IMR-90 (cell line): ENCODE measurements around the gene C10orf67. TPM values are rescaled to one million over a fixed set of nuclear protein-coding genes. Genes with fewer than 3 reads are reported as not detected.
A peak's percentile ranks its signal among the peaks of the same experiment; 100 is the strongest.

Experiments used
- ATAC-seq: fragments of 200-7000 bp; cut with Tn5 transposase; 2 replicates; pipeline ENCODE4 v1.9.1; 2020; ENCODE audit warnings: low read depth, mild to moderate bottlenecking, moderate library complexity
- BruUV-seq: library from RNA; stranded (reverse); fragments of 400-500 nt; replicated peaks from 2 replicates; lab custom pipeline; 2021; lab: Mats Ljungman, UMichigan
- CTCF ChIA-PET: fragments of 300-600 bp; formaldehyde crosslinking; extraction: SDS; loops from one replicate; lab custom pipeline; 2021; ENCODE audit warnings: antibody characterized with exemption; lab: Yijun Ruan, JAX
- POLR2A ChIA-PET: fragments of 300-600 bp; sonication (Branson Sonifier 250); formaldehyde crosslinking; loops from one replicate; lab custom pipeline; 2022; ENCODE audit warnings: antibody characterized with exemption; ENCODE audit not compliant: unreplicated experiment; lab: Charles Lee
- DNase-seq: peaks from one replicate; pipeline ENCODE4 v3.0.0; 2013
- H2AFZ ChIP-seq: replicated peaks from 2 replicates; pipeline ENCODE3; 2013; ENCODE audit warnings: low read length, mild to moderate bottlenecking; ENCODE audit not compliant: poor library complexity
- H2AK5ac ChIP-seq: 2 replicates; pipeline ENCODE4 v1.6.1; 2013; ENCODE audit warnings: low read depth, low read length, inconsistent platforms
- H2AK9ac ChIP-seq: replicated peaks from 2 replicates; pipeline ENCODE3; 2013; ENCODE audit warnings: mild to moderate bottlenecking, low read depth, low read length, moderate library complexity; ENCODE audit not compliant: poor library complexity
- H2BK120ac ChIP-seq: 2 replicates; pipeline ENCODE4 v1.6.1; 2013; ENCODE audit warnings: low read depth, low read length, inconsistent platforms
- H2BK15ac ChIP-seq: 3 replicates; pipeline ENCODE4 v1.6.1; 2013; ENCODE audit warnings: low read depth, low read length, inconsistent platforms
- H2BK20ac ChIP-seq: 2 replicates; pipeline ENCODE4 v1.6.1; 2013; ENCODE audit warnings: low read depth, mild to moderate bottlenecking, inconsistent platforms, low read length, moderate library complexity
- H2BK5ac ChIP-seq: 2 replicates; pipeline ENCODE4 v1.6.1; 2013; ENCODE audit warnings: mild to moderate bottlenecking, low read depth, low read length, inconsistent platforms; ENCODE audit not compliant: poor library complexity, severe bottlenecking
- H3K14ac ChIP-seq: replicated peaks from 2 replicates; pipeline ENCODE4 v1.6.1; 2013; ENCODE audit warnings: low read depth, low read length, inconsistent platforms
- H3K18ac ChIP-seq: 2 replicates; pipeline ENCODE4 v1.6.1; 2013; ENCODE audit warnings: low read depth, low read length, control low read depth
- H3K23ac ChIP-seq: 2 replicates; pipeline ENCODE4 v1.6.1; 2013; ENCODE audit warnings: low read depth, low read length, inconsistent platforms
- H3K27ac ChIP-seq: 2 replicates; pipeline ENCODE4 v1.5.1; 2013; ENCODE audit warnings: mild to moderate bottlenecking, control low read depth, low read length; ENCODE audit not compliant: insufficient read depth
- H3K27me3 ChIP-seq: 2 replicates; pipeline ENCODE4 v1.6.1; 2013; ENCODE audit warnings: low read length; ENCODE audit not compliant: control insufficient read depth, insufficient read depth
- H3K36me3 ChIP-seq: 2 replicates; pipeline ENCODE4 v1.6.1; 2013; ENCODE audit warnings: low read length, mixed read lengths; ENCODE audit not compliant: control insufficient read depth, insufficient read depth
- H3K4ac ChIP-seq: 2 replicates; pipeline ENCODE4 v1.6.1; 2013; ENCODE audit warnings: low read depth, low read length, inconsistent platforms
- H3K4me1 ChIP-seq: 2 replicates; pipeline ENCODE4 v1.6.1; 2013; ENCODE audit warnings: low read length, mixed read lengths; ENCODE audit not compliant: control insufficient read depth, insufficient read depth
- H3K4me2 ChIP-seq: 2 replicates; pipeline ENCODE4 v1.6.1; 2013; ENCODE audit warnings: low read depth, mild to moderate bottlenecking, control low read depth, low read length, moderate library complexity
- H3K4me3 ChIP-seq: 2 replicates; pipeline ENCODE4 v1.5.1; 2013; ENCODE audit warnings: low read depth, mild to moderate bottlenecking, control low read depth, low read length, moderate library complexity; ENCODE audit not compliant: insufficient read depth
- H3K56ac ChIP-seq: 2 replicates; pipeline ENCODE4 v1.6.1; 2013; ENCODE audit warnings: low read length, inconsistent platforms; ENCODE audit not compliant: insufficient read depth; ENCODE audit errors: extremely low read depth
- H3K79me1 ChIP-seq, 2 experiments: 2 replicates each; pipeline ENCODE4 v1.6.1; 2013; ENCODE audit warnings: low read length in 2 of 2, inconsistent platforms in 1 of 2, low read depth in 1 of 2
- H3K9ac ChIP-seq: 2 replicates; pipeline ENCODE4 v1.6.1; 2013; ENCODE audit warnings: low read depth, low read length, control low read depth
- H3K9me1 ChIP-seq: 2 replicates; pipeline ENCODE4 v1.6.1; 2013; ENCODE audit warnings: low read length, inconsistent platforms; ENCODE audit not compliant: insufficient read depth
- H3K9me3 ChIP-seq: 2 replicates; pipeline ENCODE4 v1.6.1; 2013; ENCODE audit warnings: low read length; ENCODE audit not compliant: control insufficient read depth, insufficient read depth
- H4K20me1 ChIP-seq: 2 replicates; pipeline ENCODE4 v1.6.1; 2013; ENCODE audit warnings: low read length, inconsistent platforms; ENCODE audit not compliant: insufficient read depth
- H4K5ac ChIP-seq: 2 replicates; pipeline ENCODE4 v1.6.1; 2013; ENCODE audit warnings: mild to moderate bottlenecking, low read depth, low read length, control low read depth
- H4K8ac ChIP-seq, 2 experiments: 2 replicates each; pipeline ENCODE4 v1.6.1; 2013; ENCODE audit warnings: low read depth in 2 of 2, low read length in 2 of 2, control low read depth in 1 of 2, inconsistent platforms in 1 of 2
- H4K91ac ChIP-seq: 2 replicates; pipeline ENCODE4 v1.6.1; 2013; ENCODE audit warnings: low read depth, low read length, inconsistent platforms; ENCODE audit not compliant: insufficient read depth
- BHLHE40 ChIP-seq: fragments of 150-350 bp; IDR thresholded peaks from 2 replicates; pipeline ENCODE4 v1.6.1; 2016; ENCODE audit warnings: mild to moderate bottlenecking, low read depth, low read length
- CHD1 ChIP-seq: IDR thresholded peaks from 2 replicates; pipeline ENCODE4 v1.6.1; 2012; ENCODE audit warnings: low read depth, low read length, improper control_type of control experiment
- ELK1 ChIP-seq: fragments of 150-350 bp; IDR thresholded peaks from 2 replicates; pipeline ENCODE4 v1.6.1; 2016; ENCODE audit warnings: low read depth, mild to moderate bottlenecking, low read length, moderate library complexity, borderline replicate concordance
- FOS ChIP-seq: fragments of 150-350 bp; IDR thresholded peaks from 2 replicates; pipeline ENCODE4 v1.6.1; 2016; ENCODE audit warnings: low read depth, low read length
- MAFK ChIP-seq: IDR thresholded peaks from 2 replicates; pipeline ENCODE4 v1.6.1; 2012; ENCODE audit warnings: low read depth, low read length, improper control_type of control experiment
- MAZ ChIP-seq: IDR thresholded peaks from 2 replicates; pipeline ENCODE4 v1.6.1; 2012; ENCODE audit warnings: low read depth, mild to moderate bottlenecking, low read length, improper control_type of control experiment, moderate library complexity, borderline replicate concordance
- MXI1 ChIP-seq: IDR thresholded peaks from 2 replicates; pipeline ENCODE4 v1.6.1; 2012; ENCODE audit warnings: low read depth, mild to moderate bottlenecking, low read length, moderate library complexity, borderline replicate concordance
- NFE2L2 ChIP-seq: fragments of 150-350 bp; IDR thresholded peaks from 2 replicates; pipeline ENCODE4 v1.6.1; 2016; ENCODE audit warnings: low read depth, mild to moderate bottlenecking, low read length
- RAD21 ChIP-seq: IDR thresholded peaks from 2 replicates; pipeline ENCODE4 v1.6.1; 2012; ENCODE audit warnings: low read length, improper control_type of control experiment
- RCOR1 ChIP-seq: IDR thresholded peaks from 2 replicates; pipeline ENCODE4 v1.6.1; 2012; ENCODE audit warnings: mild to moderate bottlenecking, low read length, improper control_type of control experiment; ENCODE audit not compliant: insufficient replicate concordance
- RFX5 ChIP-seq: IDR thresholded peaks from 2 replicates; pipeline ENCODE4 v1.8.0; 2012; ENCODE audit warnings: low read depth, mild to moderate bottlenecking, low read length, moderate library complexity
- SMC3 ChIP-seq: fragments of 150-350 bp; IDR thresholded peaks from 2 replicates; pipeline ENCODE4 v1.6.1; 2016; ENCODE audit warnings: low read depth, mild to moderate bottlenecking, antibody characterized with exemption, low read length, moderate library complexity
- USF2 ChIP-seq: fragments of 150-350 bp; IDR thresholded peaks from 2 replicates; pipeline ENCODE4 v1.6.1; 2017; ENCODE audit warnings: mild to moderate bottlenecking, antibody characterized with exemption, low read length, low read depth
- WGBS, 2 experiments: methylation state at CpG; one replicate each; pipeline versions ENCODE4 v1.1.5 to v1.1.7; 2013; ENCODE audit warnings: missing lambda C conversion rate in 2 of 2; ENCODE audit not compliant: insufficient read length in 1 of 2; ENCODE audit errors: extremely low coverage in 2 of 2; 5-methylcytosine and 5-hydroxymethylcytosine counted together
- dilution Hi-C: fragments of 300-500 bp; cut with HindIII; formaldehyde crosslinking; loops from one replicate; pipeline ENCODE4 v1.14.3; 2018; ENCODE audit warnings: low sequenced_read_pairs; ENCODE audit not compliant: unreplicated experiment
- in situ Hi-C: fragments of 300-500 bp; cut with MboI; formaldehyde crosslinking; loops from 3 replicates; pipeline ENCODE4 v1.14.3; 2019; ENCODE audit warnings: low sequenced_read_pairs, inconsistent platforms, mixed read lengths
- intact Hi-C: fragments of 100-400 bp; cut with micrococcal nuclease; formaldehyde crosslinking; loops from 2 replicates; pipeline ENCODE4 v1.10.0; 2022
- polyA plus RNA-seq, 3 experiments: library from polyadenylated mRNA; depleted of rRNA; stranded (reverse); fragments of >200 nt; gene quantifications; 2 replicates each; pipeline ENCODE4 v1.2.3, GENCODE V29; 2012; ENCODE audit warnings: low replicate concordance in 1 of 3
- total RNA-seq: library from RNA; depleted of rRNA; stranded (reverse); fragments of >200 nt; gene quantifications from 2 replicates; pipeline ENCODE4 v1.2.3, GENCODE V29; 2012
- TF ChIP-seq, protein P1 (sequence below): conservative IDR thresholded peaks from 2 replicates; pipeline ENCODE4 v1.5.1; 2012; ENCODE audit warnings: mild to moderate bottlenecking, low read depth, low read length, improper control_type of control experiment

C10orf67 gene
- total and polyA plus RNA-seq, 2 of the 4 experiments (the other 2 are of a cell fraction) = 0.15 to 0.18 TPM

GRCh38 chr10:23351926-23352519 lies 7.4 kb upstream of the C10orf67 start:
- BruUV-seq = no TSS peak
- no peak overlapping the region for H3K9ac ChIP-seq
- H3K23ac ChIP-seq = peak overlapping the region; percentile 8; the same call in 1 of the 2 replicates
- H3K27me3 ChIP-seq = no peaks in the 10 kb centered on the region
- H3K4me1 ChIP-seq = peaks cover 2% of the 10 kb centered on the region; the same call in 1 of the 2 replicates
- in situ Hi-C loops = no loop called here
- H3K27ac ChIP-seq = no peak overlapping the region; the same call in 1 of the 2 replicates
- DNase-seq = peak; percentile 83
- H3K4ac ChIP-seq = peak overlapping the region; percentile 34
- peak overlapping the region; percentile 32; the same call in 1 of the 2 replicates for H3K56ac ChIP-seq
- H4K8ac ChIP-seq = peak overlapping the region in 1 of 2 experiments; percentile 28; a peak in 1 of 4 replicates
- peak overlapping the region; percentile 53 for H4K91ac ChIP-seq
- H3K9me1 ChIP-seq = peaks cover 3% of the 10 kb centered on the region; the same call in 1 of the 2 replicates
- dilution Hi-C loops = no loop called here
- H2BK15ac ChIP-seq = peak overlapping the region; percentile 73
- H3K9me3 ChIP-seq = no peaks in the 10 kb centered on the region
- no peak overlapping the region for H2AK9ac ChIP-seq
- H3K4me3 ChIP-seq = no peak overlapping the region
- H2BK120ac ChIP-seq = peak overlapping the region; percentile 45
- no peaks in the 10 kb centered on the region for H3K79me1 ChIP-seq
- peak; percentile 76 for ATAC-seq
- H2BK20ac ChIP-seq = peak overlapping the region; percentile 69
- H3K18ac ChIP-seq = peak overlapping the region; percentile 55; the same call in 1 of the 2 replicates
- peak overlapping the region; percentile 32; the same call in 1 of the 2 replicates for H3K4me2 ChIP-seq
- POLR2A ChIA-PET = no interaction called here
- CTCF ChIA-PET = no interaction called here
- H2BK5ac ChIP-seq = peak overlapping the region; percentile 74
- no peaks in the 10 kb centered on the region for H4K20me1 ChIP-seq
- peak overlapping the region; percentile 21; the same call in 1 of the 2 replicates for H4K5ac ChIP-seq
- intact Hi-C loops = no loop called here
- H2AK5ac ChIP-seq = no peak overlapping the region
- WGBS, 2 experiments = no CpG with 5 or more reads among the region's 3 CpGs
- H2AFZ ChIP-seq = no peak overlapping the region
- peak overlapping the region; percentile 41; the same call in 1 of the 2 replicates for H3K14ac ChIP-seq
- H3K36me3 ChIP-seq = no peaks in the 10 kb centered on the region
- TF ChIP-seq CHD1 (no peak), RFX5 (no peak), RCOR1 (no peak), ELK1 (no peak), MAZ (no peak), MXI1 (no peak), BHLHE40 (0 out of 2 replicates have a peak, but pooled peaks have one; percentile 15), NFE2L2 (no peak), RAD21 (no peak), MAFK (no peak), USF2 (no peak), SMC3 (no peak), FOS (peak; percentile 87)
- TF ChIP-seq, protein P1, sequence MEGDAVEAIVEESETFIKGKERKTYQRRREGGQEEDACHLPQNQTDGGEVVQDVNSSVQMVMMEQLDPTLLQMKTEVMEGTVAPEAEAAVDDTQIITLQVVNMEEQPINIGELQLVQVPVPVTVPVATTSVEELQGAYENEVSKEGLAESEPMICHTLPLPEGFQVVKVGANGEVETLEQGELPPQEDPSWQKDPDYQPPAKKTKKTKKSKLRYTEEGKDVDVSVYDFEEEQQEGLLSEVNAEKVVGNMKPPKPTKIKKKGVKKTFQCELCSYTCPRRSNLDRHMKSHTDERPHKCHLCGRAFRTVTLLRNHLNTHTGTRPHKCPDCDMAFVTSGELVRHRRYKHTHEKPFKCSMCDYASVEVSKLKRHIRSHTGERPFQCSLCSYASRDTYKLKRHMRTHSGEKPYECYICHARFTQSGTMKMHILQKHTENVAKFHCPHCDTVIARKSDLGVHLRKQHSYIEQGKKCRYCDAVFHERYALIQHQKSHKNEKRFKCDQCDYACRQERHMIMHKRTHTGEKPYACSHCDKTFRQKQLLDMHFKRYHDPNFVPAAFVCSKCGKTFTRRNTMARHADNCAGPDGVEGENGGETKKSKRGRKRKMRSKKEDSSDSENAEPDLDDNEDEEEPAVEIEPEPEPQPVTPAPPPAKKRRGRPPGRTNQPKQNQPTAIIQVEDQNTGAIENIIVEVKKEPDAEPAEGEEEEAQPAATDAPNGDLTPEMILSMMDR = no peak
